Type B pancreatic cell (in vitro differentiated cells): ENCODE data around the gene SIRPA. TPM values are rescaled to one million over a fixed set of nuclear protein-coding genes. Genes with fewer than 3 reads are reported as not detected.

Experiments
- DNase-seq: peaks from one replicate; pipeline ENCODE4 v3.0.0; 2021; ENCODE audit warnings: mixed read lengths; ENCODE audit not compliant: unreplicated experiment; ENCODE audit errors: extremely low spot score
- H3K27ac Mint-ChIP-seq: 2 replicates; pipeline ENCODE4 v1.8.0; 2021; ENCODE audit warnings: mild to moderate bottlenecking, mixed read lengths
- H3K27me3 Mint-ChIP-seq: 2 replicates; pipeline ENCODE4 v1.8.0; 2021; ENCODE audit warnings: mixed read lengths
- H3K36me3 Mint-ChIP-seq: 2 replicates; pipeline ENCODE4 v1.8.0; 2021; ENCODE audit warnings: mixed read lengths
- H3K4me1 Mint-ChIP-seq: one replicate; pipeline ENCODE4 v1.8.0; 2021; ENCODE audit warnings: mixed read lengths; ENCODE audit not compliant: unreplicated experiment
- H3K4me3 Mint-ChIP-seq: 2 replicates; pipeline ENCODE4 v1.8.0; 2021; ENCODE audit warnings: mild to moderate bottlenecking, mixed read lengths
- H3K9me3 Mint-ChIP-seq: 2 replicates; pipeline ENCODE4 v1.8.0; 2021; ENCODE audit warnings: mixed read lengths
- total RNA-seq: library from RNA; stranded (reverse); gene quantifications from 2 replicates; pipeline ENCODE4 v1.2.1, GENCODE V29; 2021; ENCODE audit warnings: low replicate concordance
- TF ChIP-seq, protein P1 (sequence below): fragments of 200-600 bp; sonication (generic); conservative IDR thresholded peaks from 2 replicates; pipeline ENCODE4 v1.5.0; 2021; ENCODE audit warnings: antibody characterized with exemption, mild to moderate bottlenecking

The SIRPA gene
- total RNA-seq, 1 donor from 2014 or later: 12.3 TPM

DNA sequence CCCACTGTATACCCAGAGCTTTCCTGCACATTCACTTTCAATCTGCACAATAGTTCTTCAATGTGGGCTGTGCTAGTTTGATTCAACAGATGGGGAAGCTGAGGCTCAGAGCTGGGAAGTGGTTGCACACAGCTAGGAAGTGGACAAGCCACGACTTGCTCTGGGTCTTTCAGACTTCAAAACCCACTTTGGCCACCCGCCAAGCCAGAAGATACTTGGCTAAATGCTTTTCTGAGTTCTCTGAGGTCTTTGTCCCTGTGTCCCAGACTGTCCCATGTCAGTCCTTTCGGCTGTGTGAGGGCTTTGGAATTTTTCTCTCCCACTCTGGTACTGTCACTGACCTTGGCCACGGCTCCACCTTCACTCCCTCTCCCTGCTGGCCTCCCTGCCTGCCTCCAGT is 88.1 kb downstream of the SIRPA start:
- TF ChIP-seq, protein P1, sequence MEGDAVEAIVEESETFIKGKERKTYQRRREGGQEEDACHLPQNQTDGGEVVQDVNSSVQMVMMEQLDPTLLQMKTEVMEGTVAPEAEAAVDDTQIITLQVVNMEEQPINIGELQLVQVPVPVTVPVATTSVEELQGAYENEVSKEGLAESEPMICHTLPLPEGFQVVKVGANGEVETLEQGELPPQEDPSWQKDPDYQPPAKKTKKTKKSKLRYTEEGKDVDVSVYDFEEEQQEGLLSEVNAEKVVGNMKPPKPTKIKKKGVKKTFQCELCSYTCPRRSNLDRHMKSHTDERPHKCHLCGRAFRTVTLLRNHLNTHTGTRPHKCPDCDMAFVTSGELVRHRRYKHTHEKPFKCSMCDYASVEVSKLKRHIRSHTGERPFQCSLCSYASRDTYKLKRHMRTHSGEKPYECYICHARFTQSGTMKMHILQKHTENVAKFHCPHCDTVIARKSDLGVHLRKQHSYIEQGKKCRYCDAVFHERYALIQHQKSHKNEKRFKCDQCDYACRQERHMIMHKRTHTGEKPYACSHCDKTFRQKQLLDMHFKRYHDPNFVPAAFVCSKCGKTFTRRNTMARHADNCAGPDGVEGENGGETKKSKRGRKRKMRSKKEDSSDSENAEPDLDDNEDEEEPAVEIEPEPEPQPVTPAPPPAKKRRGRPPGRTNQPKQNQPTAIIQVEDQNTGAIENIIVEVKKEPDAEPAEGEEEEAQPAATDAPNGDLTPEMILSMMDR: no peak
- no peak for DNase-seq
- Mint-ChIP-seq H3K4me1 (no peaks in the 10 kb centered on the region), H3K27me3 (peaks cover 51% of the 10 kb centered on the region), H3K9me3 (no peaks in the 10 kb centered on the region), H3K27ac (no peak overlapping the region), H3K36me3 (no peaks in the 10 kb centered on the region), H3K4me3 (no peak overlapping the region)

GRCh38 chr20:1987826-1988225 is 92.6 kb downstream of the SIRPA start:
- TF ChIP-seq, protein P1: no peak
- no peak overlapping the region for H3K4me3 Mint-ChIP-seq
- H3K27ac Mint-ChIP-seq: no peak overlapping the region
- H3K4me1 Mint-ChIP-seq: no peaks in the 10 kb centered on the region
- H3K9me3 Mint-ChIP-seq: no peaks in the 10 kb centered on the region
- DNase-seq: no peak
- H3K36me3 Mint-ChIP-seq: no peaks in the 10 kb centered on the region
- H3K27me3 Mint-ChIP-seq: peaks cover 71% of the 10 kb centered on the region

Other genes with a start within 250 kb of the SIRPA start
- gene SIRPG, start 237.6 kb upstream of the SIRPA start, total RNA-seq: not detected in 2 replicates
- 0.19 TPM in 1 of 2 replicates, not detected in the other for gene PDYN, start 98.7 kb downstream of the SIRPA start, total RNA-seq
- gene STK35, start 206.4 kb downstream of the SIRPA start, total RNA-seq: 28.3 and 28.9 TPM in 2 replicates